G401 (cell line): ENCODE results near the gene DPRX. TPM values are rescaled to one million over a fixed set of nuclear protein-coding genes. Genes with fewer than 3 reads are reported as not detected.
"Not testable (repeated sequence)": the region's sequence is repeated elsewhere in the genome, so short reads cannot be mapped to it uniquely, and the experiment has no call there.

Source experiments
- DNase-seq: peaks from one replicate; pipeline ENCODE4 v3.0.0-alpha.2; 2015; ENCODE audit warnings: low spot score
- in situ Hi-C: cut with HindIII; loops from 2 replicates; pipeline ENCODE4 v1.10.0; 2016; ENCODE audit warnings: low sequenced_read_pairs, mixed read lengths
- total RNA-seq: library from RNA; depleted of rRNA; stranded (reverse); fragments of >200 nt; shearing (Covaris generic); gene quantifications from 2 replicates; pipeline ENCODE4 v1.2.3, GENCODE V29; 2014

Gene DPRX
- total RNA-seq, 1 experiment from 2014 or later = not detected

GRCh38 chr19:53642381-53643099, 10.7 kb downstream of the DPRX start:
- DNase-seq = no peak
- in situ Hi-C loops = no loop called here

GRCh38 chr19:53644061-53644816, 12.4 kb downstream of the DPRX start:
- in situ Hi-C loops = no loop called here

GRCh38 chr19:53646144-53646543, 14.3 kb downstream of the DPRX start:
- DNase-seq = no peak
- in situ Hi-C loops = no loop called here

More at GRCh38 chr19:53644061-53644816, 12.4 kb downstream of the DPRX start:
- no peak for DNase-seq

GRCh38 chr19:53647350-53647749, 15.6 kb downstream of the DPRX start:
- in situ Hi-C loops = no loop called here
- no peak for DNase-seq

- DNase-seq = no peak
- in situ Hi-C loops = no loop called here
These were observed 16.0 kb downstream of the DPRX start for GRCh38 chr19:53647792-53648191.

GRCh38 chr19:53649746-53650593, 18.2 kb downstream of the DPRX start:
- DNase-seq = no peak
- in situ Hi-C loops = no loop called here

GRCh38 chr19:53652476-53652875, 20.7 kb downstream of the DPRX start:
- in situ Hi-C loops = no loop called here
- DNase-seq = no peak

- in situ Hi-C loops = no loop called here
- no peak for DNase-seq
These were observed 23.4 kb downstream of the DPRX start for GRCh38 chr19:53655042-53655665.

GRCh38 chr19:53657330-53657729, 25.5 kb downstream of the DPRX start:
- in situ Hi-C loops = no loop called here
- DNase-seq = no peak

GRCh38 chr19:53657778-53658177, 26.0 kb downstream of the DPRX start:
- DNase-seq = no peak
- in situ Hi-C loops = no loop called here

- in situ Hi-C loops = no loop called here
- peak; percentile 10 for DNase-seq
These were observed 27.5 kb downstream of the DPRX start for GRCh38 chr19:53659292-53659691.

- DNase-seq = no peak
- in situ Hi-C loops = no loop called here
These were observed 28.8 kb downstream of the DPRX start for GRCh38 chr19:53660584-53660983.

GRCh38 chr19:53662209-53662608, 30.4 kb downstream of the DPRX start:
- in situ Hi-C loops = no loop called here
- no peak for DNase-seq

GRCh38 chr19:53664152-53664551, 32.4 kb downstream of the DPRX start:
- in situ Hi-C loops = no loop called here
- no peak for DNase-seq

- in situ Hi-C loops = no loop called here
These were observed 33.0 kb downstream of the DPRX start for GRCh38 chr19:53664760-53665159.

GRCh38 chr19:53666331-53666730, 34.5 kb downstream of the DPRX start:
- in situ Hi-C loops, DNase-seq: not testable (repeated sequence)

More at GRCh38 chr19:53664760-53665159, 33.0 kb downstream of the DPRX start:
- no peak for DNase-seq

- DNase-seq, in situ Hi-C loops: not testable (repeated sequence)
These were observed 37.0 kb downstream of the DPRX start for GRCh38 chr19:53668804-53669203.

- in situ Hi-C loops = no loop called here
- DNase-seq = no peak
These were observed 38.5 kb downstream of the DPRX start for GRCh38 chr19:53670345-53670744.

- DNase-seq = no peak
- in situ Hi-C loops = no loop called here
These were observed 39.9 kb downstream of the DPRX start for GRCh38 chr19:53671663-53672062.
